GM23338 (cell line): Measurements from ENCODE around the gene USP10. TPM values are rescaled to one million over a fixed set of nuclear protein-coding genes. Genes with fewer than 3 reads are reported as not detected.

Experiments used
- ATAC-seq: fragments of 200-7000 bp; cut with Tn5 transposase; 3 replicates; pipeline ENCODE4 v1.9.1; 2020
- DNase-seq: peaks from one replicate; pipeline ENCODE4 v3.0.0-alpha.2; 2015; ENCODE audit warnings: low spot score
- H2AFZ ChIP-seq: fragments of 200-600 bp; sonication (generic); 2 replicates; pipeline ENCODE4 v1.8.0; 2016; ENCODE audit warnings: antibody characterized with exemption, mild to moderate bottlenecking, moderate library complexity
- H3F3A ChIP-seq: fragments of 200-600 bp; sonication (generic); replicated peaks from 2 replicates; pipeline ENCODE4 v1.8.0; 2017; ENCODE audit warnings: antibody characterized with exemption, mixed run types, low read depth
- H3K27ac ChIP-seq: fragments of 200-600 bp; sonication (generic); 2 replicates; pipeline ENCODE4 v1.6.1; 2016; ENCODE audit warnings: low read depth
- H3K27me3 ChIP-seq: fragments of 200-600 bp; sonication (generic); 2 replicates; pipeline ENCODE4 v1.8.0; 2016; ENCODE audit warnings: mild to moderate bottlenecking, mixed run types, moderate library complexity; ENCODE audit not compliant: insufficient read depth
- H3K36me3 ChIP-seq: fragments of 200-600 bp; sonication (generic); 2 replicates; pipeline ENCODE4 v1.8.0; 2016; ENCODE audit warnings: mild to moderate bottlenecking; ENCODE audit not compliant: insufficient read depth
- H3K4me1 ChIP-seq: fragments of 200-600 bp; sonication (generic); 2 replicates; pipeline ENCODE4 v1.8.0; 2016; ENCODE audit warnings: mild to moderate bottlenecking, moderate library complexity; ENCODE audit not compliant: insufficient read depth
- H3K4me2 ChIP-seq: fragments of 200-600 bp; sonication (generic); 2 replicates; pipeline ENCODE4 v1.7.1; 2017; ENCODE audit warnings: mixed run types
- H3K4me3 ChIP-seq: fragments of 200-600 bp; sonication (generic); 2 replicates; pipeline ENCODE4 v1.6.1; 2016; ENCODE audit warnings: mixed run types
- H3K79me2 ChIP-seq: fragments of 200-600 bp; sonication (generic); replicated peaks from 2 replicates; pipeline ENCODE4 v1.8.0; 2017; ENCODE audit warnings: mild to moderate bottlenecking; ENCODE audit not compliant: insufficient read depth
- H3K9me2 ChIP-seq: fragments of 200-600 bp; sonication (generic); 2 replicates; pipeline ENCODE4 v1.8.0; 2017; ENCODE audit not compliant: insufficient read depth
- H4K20me1 ChIP-seq: fragments of 200-600 bp; sonication (generic); replicated peaks from 2 replicates; pipeline ENCODE4 v1.8.0; 2017; ENCODE audit warnings: mild to moderate bottlenecking; ENCODE audit not compliant: insufficient read depth
- H3K27ac Mint-ChIP-seq: 2 replicates; pipeline ENCODE4 v1.8.0; 2020; ENCODE audit warnings: inconsistent platforms, mild to moderate bottlenecking, moderate library complexity, mixed read lengths
- H3K27me3 Mint-ChIP-seq: 3 replicates; pipeline ENCODE4 v1.8.0; 2022; ENCODE audit warnings: low read depth, mild to moderate bottlenecking, moderate library complexity, mixed read lengths, inconsistent platforms; ENCODE audit not compliant: insufficient read depth, poor library complexity
- H3K36me3 Mint-ChIP-seq: 3 replicates; pipeline ENCODE4 v1.8.0; 2021; ENCODE audit warnings: low read depth, mild to moderate bottlenecking, inconsistent platforms, moderate library complexity, mixed read lengths
- H3K4me1 Mint-ChIP-seq: 3 replicates; pipeline ENCODE4 v1.8.0; 2020; ENCODE audit warnings: mild to moderate bottlenecking, inconsistent platforms, mixed read lengths
- H3K4me3 Mint-ChIP-seq: 3 replicates; pipeline ENCODE4 v1.8.0; 2021; ENCODE audit warnings: moderate library complexity, mild to moderate bottlenecking, inconsistent platforms, mixed read lengths
- H3K9me3 Mint-ChIP-seq: 3 replicates; pipeline ENCODE4 v1.8.0; 2020; ENCODE audit warnings: moderate library complexity, mild to moderate bottlenecking, inconsistent platforms, mixed read lengths
- CREB1 ChIP-seq: fragments of 250-450 bp; sonication (Bioruptor Pico); IDR thresholded peaks from 2 replicates; pipeline ENCODE4 v1.5.0; 2020; ENCODE audit warnings: low read depth, mild to moderate bottlenecking, moderate library complexity
- EZH2 ChIP-seq: fragments of 200-600 bp; sonication (generic); IDR thresholded peaks from one replicate; pipeline ENCODE4 v1.8.0; 2017; ENCODE audit warnings: antibody characterized with exemption, mild to moderate bottlenecking, low read depth; ENCODE audit not compliant: unreplicated experiment
- EZH2phosphoT487 ChIP-seq: fragments of 200-600 bp; sonication (generic); IDR thresholded peaks from one replicate; pipeline ENCODE4 v1.8.1; 2018; ENCODE audit warnings: antibody characterized with exemption; ENCODE audit not compliant: unreplicated experiment
- JUNB ChIP-seq: IDR thresholded peaks from one replicate; pipeline ENCODE4 v1.6.1; 2016; ENCODE audit warnings: antibody characterized with exemption; ENCODE audit not compliant: unreplicated experiment
- NANOG ChIP-seq: IDR thresholded peaks from 2 replicates; pipeline ENCODE4 v1.6.1; 2016; ENCODE audit warnings: antibody characterized with exemption, borderline replicate concordance
- POLR2AphosphoS5 ChIP-seq: IDR thresholded peaks from 2 replicates; pipeline ENCODE4 v1.6.1; 2016; ENCODE audit warnings: antibody characterized with exemption, low read depth
- REST ChIP-seq: IDR thresholded peaks from one replicate; pipeline ENCODE4 v1.6.1; 2018; ENCODE audit warnings: antibody characterized with exemption; ENCODE audit not compliant: unreplicated experiment
- STAT1 ChIP-seq: IDR thresholded peaks from one replicate; pipeline ENCODE4 v1.6.1; 2016; ENCODE audit warnings: antibody characterized with exemption; ENCODE audit not compliant: unreplicated experiment
- ZNF114 ChIP-seq: fragments of 250-450 bp; sonication (Bioruptor Pico); IDR thresholded peaks from 2 replicates; pipeline ENCODE4 v1.5.0; 2020; ENCODE audit warnings: mild to moderate bottlenecking, moderate library complexity
- ZNF331 ChIP-seq: fragments of 250-450 bp; sonication (Bioruptor Pico); IDR thresholded peaks from 2 replicates; pipeline ENCODE4 v1.5.0; 2020; ENCODE audit warnings: low read depth, mild to moderate bottlenecking, moderate library complexity
- ZNF462 ChIP-seq: fragments of 250-450 bp; sonication (Bioruptor Pico); IDR thresholded peaks from 2 replicates; pipeline ENCODE4 v1.5.0; 2020; ENCODE audit warnings: mild to moderate bottlenecking, moderate library complexity
- polyA plus RNA-seq: library from polyadenylated mRNA; unstranded; fragments of >200 nt; fragmentation: Nextera tagmentation; extraction: Ambion mirVana; gene quantifications from 2 replicates; pipeline ENCODE4 v1.2.1, GENCODE V29; 2016
- total RNA-seq: library from RNA; depleted of rRNA; stranded (reverse); fragments of >200 nt; shearing (Covaris generic); gene quantifications from 2 replicates; pipeline ENCODE4 v1.2.3, GENCODE V29; 2014
- TF ChIP-seq, protein P1 (sequence below), 2 experiments: fragments of 200-600 bp in 1 of 2; sonication (generic) in 1 of 2; conservative IDR thresholded peaks; 2 replicates each; pipeline versions ENCODE4 v1.5.1 to v1.6.1; 2016 to 2017; ENCODE audit warnings: antibody characterized with exemption in 2 of 2, low read depth in 2 of 2, mild to moderate bottlenecking in 2 of 2, moderate library complexity in 1 of 2
- TF ChIP-seq, protein P2 (sequence below): IDR thresholded peaks from 2 replicates; pipeline ENCODE4 v1.6.1; 2016; ENCODE audit warnings: antibody characterized with exemption

Gene USP10
- total and polyA plus RNA-seq, 2 experiments from 2014 or later: 158 to 194 TPM

DNA sequence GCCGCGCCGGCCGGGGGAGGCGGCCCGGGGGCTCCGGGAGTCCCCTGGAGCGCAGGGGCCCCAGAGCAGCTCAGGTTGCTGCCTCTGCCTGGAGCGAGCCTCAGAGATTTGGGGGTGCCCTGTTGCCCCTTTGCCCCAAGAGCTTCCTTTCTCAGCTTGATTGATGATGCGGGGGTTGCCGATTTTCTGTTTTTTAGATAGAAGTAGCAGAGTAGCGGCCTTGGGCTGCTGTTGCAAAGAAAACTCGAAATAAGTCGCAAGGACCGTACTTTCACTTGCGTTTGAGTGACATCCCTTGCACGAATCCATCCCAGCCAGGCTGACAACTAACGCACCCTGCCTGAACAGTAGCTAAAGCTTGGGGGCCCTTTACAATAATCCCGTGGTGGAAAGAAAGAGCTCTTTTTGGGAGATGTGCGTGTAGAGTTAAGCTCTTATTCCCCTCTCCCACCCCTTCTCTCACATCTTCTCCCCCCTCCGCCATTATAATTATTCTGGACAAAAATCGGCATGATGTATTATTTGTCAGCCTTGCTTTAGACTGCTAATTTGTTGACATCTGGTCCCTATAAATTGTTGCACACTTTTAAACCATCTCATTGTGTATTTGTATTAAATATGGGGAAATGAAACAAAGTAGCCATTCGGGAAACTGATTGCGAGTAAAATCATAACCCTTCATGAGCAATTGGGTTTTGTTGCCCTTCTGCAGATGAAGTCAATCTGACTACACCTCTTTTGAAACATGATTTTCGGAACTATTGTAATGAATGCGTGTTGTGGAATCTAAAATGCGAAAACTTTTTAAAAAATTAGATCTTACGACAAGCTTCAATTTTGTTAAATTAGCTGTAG is 873 bp downstream of the USP10 start:
- Mint-ChIP-seq H3K9me3 (no peaks in the 10 kb centered on the region; the same call in 2 of the 3 replicates), H3K36me3 (peaks cover 6% of the 10 kb centered on the region; the same call in 2 of the 3 replicates), H3K27me3 (peaks cover 14% of the 10 kb centered on the region), H3K27ac (peak overlapping the region; percentile 95), H3K4me3 (peak overlapping the region; percentile 99), H3K4me1 (peaks cover 35% of the 10 kb centered on the region)
- ATAC-seq (peak; percentile 19), DNase-seq (peak; percentile 47)
- TF ChIP-seq REST (no peak), EZH2 (no peak), ZNF462 (CRISPR knock-in tag) (no peak), STAT1 (no peak), ZNF114 (CRISPR knock-in tag) (no peak), EZH2phosphoT487 (no peak), CREB1 (no peak), ZNF331 (CRISPR knock-in tag) (no peak), NANOG (no peak), POLR2AphosphoS5 (no peak), JUNB (no peak)
- TF ChIP-seq, protein P1, sequence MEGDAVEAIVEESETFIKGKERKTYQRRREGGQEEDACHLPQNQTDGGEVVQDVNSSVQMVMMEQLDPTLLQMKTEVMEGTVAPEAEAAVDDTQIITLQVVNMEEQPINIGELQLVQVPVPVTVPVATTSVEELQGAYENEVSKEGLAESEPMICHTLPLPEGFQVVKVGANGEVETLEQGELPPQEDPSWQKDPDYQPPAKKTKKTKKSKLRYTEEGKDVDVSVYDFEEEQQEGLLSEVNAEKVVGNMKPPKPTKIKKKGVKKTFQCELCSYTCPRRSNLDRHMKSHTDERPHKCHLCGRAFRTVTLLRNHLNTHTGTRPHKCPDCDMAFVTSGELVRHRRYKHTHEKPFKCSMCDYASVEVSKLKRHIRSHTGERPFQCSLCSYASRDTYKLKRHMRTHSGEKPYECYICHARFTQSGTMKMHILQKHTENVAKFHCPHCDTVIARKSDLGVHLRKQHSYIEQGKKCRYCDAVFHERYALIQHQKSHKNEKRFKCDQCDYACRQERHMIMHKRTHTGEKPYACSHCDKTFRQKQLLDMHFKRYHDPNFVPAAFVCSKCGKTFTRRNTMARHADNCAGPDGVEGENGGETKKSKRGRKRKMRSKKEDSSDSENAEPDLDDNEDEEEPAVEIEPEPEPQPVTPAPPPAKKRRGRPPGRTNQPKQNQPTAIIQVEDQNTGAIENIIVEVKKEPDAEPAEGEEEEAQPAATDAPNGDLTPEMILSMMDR (conservative IDR thresholded peaks at IDR 0.05; ENCODE audit: low read depth in 2 of 2): no peak
- TF ChIP-seq, protein P2, sequence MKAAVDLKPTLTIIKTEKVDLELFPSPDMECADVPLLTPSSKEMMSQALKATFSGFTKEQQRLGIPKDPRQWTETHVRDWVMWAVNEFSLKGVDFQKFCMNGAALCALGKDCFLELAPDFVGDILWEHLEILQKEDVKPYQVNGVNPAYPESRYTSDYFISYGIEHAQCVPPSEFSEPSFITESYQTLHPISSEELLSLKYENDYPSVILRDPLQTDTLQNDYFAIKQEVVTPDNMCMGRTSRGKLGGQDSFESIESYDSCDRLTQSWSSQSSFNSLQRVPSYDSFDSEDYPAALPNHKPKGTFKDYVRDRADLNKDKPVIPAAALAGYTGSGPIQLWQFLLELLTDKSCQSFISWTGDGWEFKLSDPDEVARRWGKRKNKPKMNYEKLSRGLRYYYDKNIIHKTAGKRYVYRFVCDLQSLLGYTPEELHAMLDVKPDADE: no peak
- Histone ChIP-seq H3K36me3 (no peaks in the 10 kb centered on the region), H3K4me2 (peak overlapping the region; percentile 86), H3K79me2 (peaks cover 56% of the 10 kb centered on the region), H3K9me2 (peaks cover 5% of the 10 kb centered on the region; the same call in 1 of the 2 replicates), H3K27ac (peak overlapping the region; percentile 29; the same call in 1 of the 2 replicates), H2AFZ (no peak overlapping the region), H3K4me1 (peaks cover 38% of the 10 kb centered on the region), H3F3A (no peaks in the 10 kb centered on the region), H4K20me1 (peaks cover 50% of the 10 kb centered on the region), H3K27me3 (no peaks in the 10 kb centered on the region), H3K4me3 (peak overlapping the region; percentile 67)
